GM19240 (cell line): ENCODE measurements around the gene RNF223.

Experiments
- DNase-seq: peaks from one replicate; pipeline ENCODE4 v3.0.0; 2011; ENCODE audit warnings: low spot score; ENCODE audit not compliant: insufficient read length

Gene RNF223

GRCh38 chr1:1073743-1074587, at the start of gene RNF223:
Gene RNF223, minus strand, starts transcription at chr1:1074306. Its CDS starts 1,740 bp downstream, at chr1:1072566.
- DNase-seq, result no peak

- no peak for DNase-seq
These were observed 48.9 kb upstream of the RNF223 start for GRCh38 chr1:1122981-1123480.

- DNase-seq, result peak; percentile 90
These were observed 48.1 kb upstream of the RNF223 start for GRCh38 chr1:1122078-1122811.

GRCh38 chr1:1121611-1122077, 47.5 kb upstream of the RNF223 start:
- no peak for DNase-seq

- no peak for DNase-seq
These were observed 46.9 kb upstream of the RNF223 start for GRCh38 chr1:1120866-1121591.

- no peak for DNase-seq
These were observed 46.0 kb upstream of the RNF223 start for GRCh38 chr1:1120096-1120495.

GRCh38 chr1:1119272-1119890, 45.3 kb upstream of the RNF223 start:
- no peak for DNase-seq

- DNase-seq, result no peak
These were observed 44.7 kb upstream of the RNF223 start for GRCh38 chr1:1118876-1119220.

GRCh38 chr1:1118011-1118875, 44.1 kb upstream of the RNF223 start:
- DNase-seq, result no peak

- DNase-seq, result no peak
These were observed 43.3 kb upstream of the RNF223 start for GRCh38 chr1:1117469-1117831.

- no peak for DNase-seq
These were observed 42.8 kb upstream of the RNF223 start for GRCh38 chr1:1116701-1117468.

GRCh38 chr1:1115786-1116700, 41.9 kb upstream of the RNF223 start, which contains the start of gene C1orf159:
Gene C1orf159, minus strand, starts transcription at chr1:1116089. Its CDS starts 24,546 bp downstream, at chr1:1091543.
- DNase-seq, result peak; percentile 99

- DNase-seq, result no peak
These were observed 41.2 kb upstream of the RNF223 start for GRCh38 chr1:1115136-1115785.

- DNase-seq, result no peak
These were observed 40.3 kb upstream of the RNF223 start for GRCh38 chr1:1114431-1114830.

GRCh38 chr1:1112237-1112985, 38.3 kb upstream of the RNF223 start:
- no peak for DNase-seq

- DNase-seq, result no peak
These were observed 37.6 kb upstream of the RNF223 start for GRCh38 chr1:1111516-1112236.
